ENCODE results near the gene SLC25A19. TPM values are rescaled to one million over a fixed set of nuclear protein-coding genes. Genes with fewer than 3 reads are reported as not detected.

The SLC25A19 gene
- total RNA-seq, 2 donors from 2014 or later, result 6.1 to 12.6 TPM

DNA sequence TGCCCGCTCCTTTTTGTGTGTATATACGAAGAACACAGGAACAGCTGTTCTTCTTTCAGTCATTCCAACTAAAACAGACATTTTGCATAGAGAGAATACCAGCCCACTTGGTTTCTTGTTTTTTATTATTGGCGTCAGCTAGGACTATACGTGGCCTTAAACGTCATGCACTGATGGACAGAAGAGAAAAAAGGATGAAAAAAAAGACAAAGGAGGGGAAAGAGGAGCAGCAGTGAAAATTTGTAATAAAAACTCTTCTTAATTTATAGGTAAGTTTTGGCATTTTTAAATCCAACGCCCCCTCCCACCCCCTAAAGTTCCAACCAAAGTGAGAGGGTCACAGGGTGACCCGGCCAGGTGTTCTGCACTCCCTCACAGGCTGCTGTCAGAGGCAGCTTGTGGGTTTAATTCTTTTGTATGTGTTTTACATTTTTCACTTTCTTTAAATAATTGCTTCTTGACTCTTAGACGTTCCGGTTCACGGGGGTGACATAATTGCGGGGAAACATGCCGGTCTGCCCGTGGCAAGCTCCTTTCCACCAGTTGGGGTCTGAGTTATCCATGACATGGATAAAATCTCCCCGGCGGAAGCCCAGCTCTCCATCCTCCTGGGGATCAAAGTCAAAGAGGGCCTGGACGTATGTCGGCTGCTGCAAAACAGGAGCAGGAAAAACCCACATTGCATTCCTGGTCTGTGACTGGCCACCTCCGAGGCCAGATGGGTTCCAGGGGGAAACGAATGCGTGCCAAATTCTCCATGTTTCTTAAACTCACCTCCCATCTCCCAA is 30.9 kb upstream of the SLC25A19 start:
- DNase-seq (ENCODE audit: low spot score) (no peak), ATAC-seq (ENCODE audit: insufficient number of reproducible peaks, low FRiP score, low read depth) (no peak)
- Histone ChIP-seq H3K27me3 (replicated peaks; ENCODE audit: insufficient read depth) (no peaks in the 10 kb centered on the region), H3K36me3 (peaks cover 41% of the 10 kb centered on the region), H3K27ac (no peak overlapping the region), H3K9me3 (no peaks in the 10 kb centered on the region), H3K4me1 (ENCODE audit: control insufficient read depth in 1 of 2, low read depth in 2 of 2) (peaks cover 0 to 8% of the 10 kb centered on the region in 2 donors), H3K4me3 (no peak overlapping the region)
- TF ChIP-seq CTCF (IDR thresholded peaks at IDR 0.05), result no peak

- H3K27ac ChIP-seq, result no peak overlapping the region
- ATAC-seq (ENCODE audit: insufficient number of reproducible peaks, low FRiP score, low read depth), result no peak
These were observed 29.5 kb upstream of the SLC25A19 start for GRCh38 chr17:75318615-75319222.

DNA sequence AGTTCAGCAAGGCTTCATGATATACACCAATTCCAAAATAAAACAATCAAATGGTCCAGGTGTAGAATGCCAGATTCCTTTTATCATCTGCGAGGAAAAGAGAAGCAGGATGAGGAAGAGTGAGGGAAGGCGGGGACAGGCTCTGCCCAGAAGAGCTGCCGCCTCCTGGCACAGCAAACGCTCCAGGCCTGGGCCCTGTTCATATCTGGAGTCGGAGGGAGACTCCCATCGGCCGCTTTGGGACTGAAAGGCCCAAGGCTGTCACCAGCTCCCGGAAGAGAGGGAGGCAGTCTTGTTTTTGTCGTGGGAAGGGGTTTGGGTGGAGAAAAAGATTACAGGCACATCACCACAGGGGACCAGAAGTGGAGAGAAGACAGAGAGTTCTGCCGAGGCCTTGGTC is 29.0 kb upstream of the SLC25A19 start:
- Histone ChIP-seq H3K36me3 (peaks cover 41% of the 10 kb centered on the region), H3K4me3 (no peak overlapping the region), H3K4me1 (ENCODE audit: control insufficient read depth in 1 of 2, low read depth in 2 of 2) (peaks cover 0 to 1% of the 10 kb centered on the region in 2 donors), H3K9me3 (no peaks in the 10 kb centered on the region), H3K27me3 (replicated peaks; ENCODE audit: insufficient read depth) (no peaks in the 10 kb centered on the region), H3K27ac (no peak overlapping the region)
- DNase-seq (ENCODE audit: low spot score) (no peak), ATAC-seq (ENCODE audit: insufficient number of reproducible peaks, low FRiP score, low read depth) (no peak)
- no peak for TF ChIP-seq CTCF (IDR thresholded peaks at IDR 0.05)

More at GRCh38 chr17:75318615-75319222, 29.5 kb upstream of the SLC25A19 start:
- DNase-seq (ENCODE audit: low spot score), result no peak
- peaks cover 0 to 6% of the 10 kb centered on the region in 2 donors for H3K4me1 ChIP-seq (ENCODE audit: control insufficient read depth in 1 of 2, low read depth in 2 of 2)
- no peaks in the 10 kb centered on the region for H3K27me3 ChIP-seq (replicated peaks; ENCODE audit: insufficient read depth)
- no peaks in the 10 kb centered on the region for H3K9me3 ChIP-seq
- TF ChIP-seq CTCF (IDR thresholded peaks at IDR 0.05), result no peak
- H3K4me3 ChIP-seq, result no peak overlapping the region
- H3K36me3 ChIP-seq, result peaks cover 41% of the 10 kb centered on the region

DNA sequence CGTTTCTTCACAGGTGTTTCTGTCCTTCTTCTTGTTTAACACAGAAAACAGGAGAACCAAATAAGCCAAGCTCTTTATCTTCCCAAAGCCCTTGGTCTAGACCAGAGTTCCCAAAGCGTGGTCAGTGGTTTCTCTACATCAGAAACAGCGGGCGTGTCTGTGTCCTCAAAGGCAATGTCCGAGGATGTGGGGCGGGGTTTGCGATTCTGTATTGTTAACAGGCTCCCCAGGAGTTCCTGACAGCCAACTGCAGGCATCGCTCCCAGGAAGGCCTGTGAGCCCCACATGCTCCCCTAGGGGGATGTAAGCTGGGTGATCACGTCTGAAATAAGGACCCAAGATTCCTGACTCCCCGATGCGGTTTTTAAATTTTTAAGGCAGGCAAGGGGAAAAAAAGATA is 28.4 kb upstream of the SLC25A19 start:
- Histone ChIP-seq H3K4me1 (ENCODE audit: control insufficient read depth in 1 of 2, low read depth in 2 of 2) (no peaks in the 10 kb centered on the region), H3K9me3 (no peaks in the 10 kb centered on the region), H3K4me3 (no peak overlapping the region), H3K27ac (no peak overlapping the region), H3K27me3 (replicated peaks; ENCODE audit: insufficient read depth) (no peaks in the 10 kb centered on the region), H3K36me3 (peaks cover 41% of the 10 kb centered on the region)
- TF ChIP-seq CTCF (IDR thresholded peaks at IDR 0.05), result no peak
- DNase-seq (ENCODE audit: low spot score) (no peak), ATAC-seq (ENCODE audit: insufficient number of reproducible peaks, low FRiP score, low read depth) (no peak)

DNA sequence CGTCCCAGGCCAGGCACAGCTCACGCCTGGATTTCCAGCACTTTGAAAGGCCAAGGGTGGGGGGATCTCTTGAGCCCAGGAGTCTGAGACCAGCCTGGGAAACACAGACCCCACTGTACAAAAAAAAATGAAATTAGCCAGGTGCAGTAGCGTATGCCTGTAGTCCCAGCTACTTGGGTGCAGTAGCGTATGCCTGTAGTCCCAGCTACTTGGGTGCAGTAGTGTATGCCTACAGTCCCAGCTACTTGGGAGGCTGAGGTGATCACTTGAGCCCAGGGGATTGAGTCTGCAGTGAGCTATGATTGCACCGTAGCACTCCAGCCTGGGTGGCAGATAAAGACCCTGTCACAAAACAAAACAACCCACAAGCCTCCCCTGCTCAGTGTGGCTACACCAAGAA is 27.0 kb upstream of the SLC25A19 start:
- Histone ChIP-seq H3K27me3 (replicated peaks; ENCODE audit: insufficient read depth) (no peaks in the 10 kb centered on the region), H3K4me3 (no peak overlapping the region), H3K36me3 (peaks cover 34% of the 10 kb centered on the region), H3K4me1 (ENCODE audit: control insufficient read depth in 1 of 2, low read depth in 2 of 2) (no peaks in the 10 kb centered on the region), H3K9me3 (no peaks in the 10 kb centered on the region), H3K27ac (no peak overlapping the region)
- DNase-seq (ENCODE audit: low spot score) (no peak), ATAC-seq (ENCODE audit: insufficient number of reproducible peaks, low FRiP score, low read depth) (no peak)
- TF ChIP-seq CTCF (IDR thresholded peaks at IDR 0.05), result no peak
